Prostate gland (tissue), 2 donors: ENCODE results near the gene OSBPL1A. TPM values are rescaled to one million over a fixed set of nuclear protein-coding genes. Genes with fewer than 3 reads are reported as not detected.

Source experiments
- DNase-seq: peaks from one replicate; pipeline ENCODE4 v3.0.0-alpha.2; 2019; ENCODE audit warnings: low spot score
- H3K27ac ChIP-seq, 2 donors: fragments of 200-600 bp; sonication (generic); 2 replicates each; pipeline ENCODE4 v1.5.1; 2017 to 2019
- H3K27me3 ChIP-seq: fragments of 200-600 bp; sonication (generic); replicated peaks from 2 replicates; pipeline ENCODE4 v1.5.1; 2019; ENCODE audit not compliant: insufficient read depth
- H3K36me3 ChIP-seq, 2 donors: fragments of 200-600 bp; sonication (generic); 1 replicate in 1 of 2; 2 replicates in 1 of 2; pipeline versions ENCODE4 v1.5.1 to v1.8.1; 2017 to 2019
- H3K4me1 ChIP-seq: fragments of 200-600 bp; sonication (generic); replicated peaks from 2 replicates; pipeline ENCODE4 v1.5.1; 2019
- H3K4me3 ChIP-seq, 2 donors: fragments of 200-600 bp; sonication (generic); 2 replicates each; pipeline ENCODE4 v1.5.1; 2017 to 2019
- H3K9me3 ChIP-seq: fragments of 200-600 bp; sonication (generic); 2 replicates; pipeline ENCODE4 v1.5.1; 2017
- CTCF ChIP-seq, 4 experiments: fragments of 200-600 bp in 2 of 4; fragments of 450-650 bp in 2 of 4; sonication (generic) in 2 of 4; IDR thresholded peaks; 1 replicate in 3 of 4; 2 replicates in 1 of 4; pipeline ENCODE4 v1.5.1; 2016 to 2019; ENCODE audit warnings: antibody characterized with exemption in 4 of 4, mild to moderate bottlenecking in 2 of 4, moderate library complexity in 2 of 4
- POLR2A ChIP-seq: fragments of 450-650 bp; IDR thresholded peaks from one replicate; pipeline ENCODE4 v1.6.1; 2016; ENCODE audit warnings: antibody characterized with exemption, mild to moderate bottlenecking
- POLR2AphosphoS5 ChIP-seq: sonication (generic); formaldehyde crosslinking; IDR thresholded peaks from one replicate; pipeline ENCODE4 v1.6.1; 2017; ENCODE audit warnings: antibody characterized with exemption
- WGBS: methylation state at CpG from one replicate; pipeline ENCODE4 v1.1.5; 2018; 5-methylcytosine and 5-hydroxymethylcytosine counted together
- intact Hi-C: fragments of 100-400 bp; cut with DNase I; formaldehyde crosslinking; loops from one replicate; pipeline ENCODE4 v1.14.2; 2022
- total RNA-seq, 2 donors: library from RNA; depleted of rRNA; stranded (reverse); fragments of >200 nt; gene quantifications; one replicate each; pipeline ENCODE4 v1.1.0, GENCODE V29; 2016

OSBPL1A gene
- total RNA-seq, 2 donors from 2014 or later: 33.7 to 39.1 TPM

- Histone ChIP-seq H3K27me3 (no peaks in the 10 kb centered on the region), H3K27ac (no peak overlapping the region), H3K36me3 (no peaks in the 10 kb centered on the region), H3K4me1 (no peaks in the 10 kb centered on the region), H3K9me3 (no peaks in the 10 kb centered on the region), H3K4me3 (no peak overlapping the region)
- TF ChIP-seq POLR2AphosphoS5 (no peak), CTCF (IDR thresholded peaks at IDR 0.05) (no peak)
- 49% methylated on average over 2 of the region's 2 CpGs for WGBS
- intact Hi-C loops: loop anchor here (5.0 kb wide), 1 partner anchor 82 kb away; no protein-coding TSS in a partner anchor
- DNase-seq: no peak
Observed at GRCh38 chr18:24190590-24190989, 207.0 kb downstream of the OSBPL1A start.

DNA sequence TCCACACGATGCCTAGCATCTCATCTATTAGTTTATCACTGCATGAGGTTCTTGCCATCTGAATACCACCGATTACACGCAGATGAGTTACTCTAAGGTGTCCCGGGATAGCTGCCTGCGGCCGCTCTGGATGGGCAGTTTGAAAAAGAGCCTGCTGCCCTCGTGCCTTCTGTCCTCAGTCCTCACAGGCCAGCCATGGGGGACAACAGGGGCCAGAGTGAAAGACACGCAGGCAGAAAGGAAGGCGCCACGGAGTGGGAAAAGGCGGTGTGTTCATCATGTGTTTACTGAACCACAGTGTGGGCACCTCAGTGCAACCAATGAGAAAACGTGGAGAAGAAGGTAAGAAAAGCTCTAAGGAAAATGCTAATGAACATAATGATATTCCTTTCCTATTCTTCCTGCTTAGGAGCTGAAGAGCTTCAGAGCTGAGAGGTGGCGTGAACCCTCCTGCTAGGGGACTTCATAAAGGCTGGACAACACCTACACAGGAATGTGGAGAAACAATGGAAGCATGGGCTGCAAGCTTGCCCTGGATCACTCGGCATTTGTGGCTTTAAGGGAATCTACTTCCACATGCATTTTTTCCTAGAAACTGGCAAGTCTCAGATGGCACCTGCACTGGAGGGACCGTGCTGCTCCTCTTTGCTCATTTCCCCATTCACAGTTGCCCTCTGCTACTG is 207.8 kb downstream of the OSBPL1A start:
- Histone ChIP-seq H3K4me3 (no peak overlapping the region), H3K27me3 (no peaks in the 10 kb centered on the region), H3K9me3 (no peaks in the 10 kb centered on the region), H3K4me1 (no peaks in the 10 kb centered on the region), H3K27ac (no peak overlapping the region), H3K36me3 (no peaks in the 10 kb centered on the region)
- intact Hi-C loops: loop anchor here (5.0 kb wide), 1 partner anchor 82 kb away; no protein-coding TSS in a partner anchor
- no peak for DNase-seq
- WGBS: 91% methylated on average over 15 of the region's 15 CpGs
- TF ChIP-seq POLR2AphosphoS5 (no peak), POLR2A (no peak), CTCF (IDR thresholded peaks at IDR 0.05) (no peak)

GRCh38 chr18:24189007-24189528 is 208.6 kb downstream of the OSBPL1A start:
- H3K9me3 ChIP-seq: no peaks in the 10 kb centered on the region
- H3K4me3 ChIP-seq: no peak overlapping the region
- 69% methylated on average over 6 of the region's 6 CpGs for WGBS
- no peak for DNase-seq
- no peaks in the 10 kb centered on the region for H3K27me3 ChIP-seq
- TF ChIP-seq POLR2AphosphoS5 (no peak), POLR2A (no peak), CTCF (IDR thresholded peaks at IDR 0.05) (no peak)
- H3K36me3 ChIP-seq: no peaks in the 10 kb centered on the region
- H3K4me1 ChIP-seq: no peaks in the 10 kb centered on the region
- no peak overlapping the region for H3K27ac ChIP-seq
- intact Hi-C loops: no loop called here

- H3K27me3 ChIP-seq: no peaks in the 10 kb centered on the region
- WGBS: 83% methylated on average over 5 of the region's 5 CpGs
- no peaks in the 10 kb centered on the region for H3K4me1 ChIP-seq
- H3K27ac ChIP-seq: no peak overlapping the region
- DNase-seq: no peak
- no peaks in the 10 kb centered on the region for H3K9me3 ChIP-seq
- no peak overlapping the region for H3K4me3 ChIP-seq
- intact Hi-C loops: no loop called here
- no peaks in the 10 kb centered on the region for H3K36me3 ChIP-seq
- TF ChIP-seq CTCF (IDR thresholded peaks at IDR 0.05) (no peak), POLR2AphosphoS5 (no peak), POLR2A (no peak)
Observed at GRCh38 chr18:24188120-24188519, 209.5 kb downstream of the OSBPL1A start.

DNA sequence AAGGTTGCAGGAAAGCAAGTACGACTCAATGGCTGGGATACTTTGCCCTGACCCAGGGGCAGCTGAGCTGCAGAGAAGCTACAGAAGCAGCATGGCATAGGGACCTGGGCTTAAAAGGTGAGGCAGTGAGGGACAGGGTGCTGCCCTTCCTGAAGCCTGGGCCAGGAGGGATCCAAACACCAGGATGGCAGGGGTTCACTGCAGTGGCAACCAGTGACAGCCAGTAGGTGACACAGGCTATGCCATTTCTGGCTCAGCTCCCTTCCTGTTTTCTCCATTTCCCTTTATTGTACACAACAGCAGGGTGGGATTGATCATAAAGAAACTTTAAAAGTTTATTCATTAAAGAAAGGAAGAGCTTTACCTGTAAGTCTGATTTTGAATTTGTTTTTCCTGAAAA is 209.9 kb downstream of the OSBPL1A start:
- H3K36me3 ChIP-seq: no peaks in the 10 kb centered on the region
- no peaks in the 10 kb centered on the region for H3K27me3 ChIP-seq
- no peak overlapping the region for H3K27ac ChIP-seq
- no peak overlapping the region for H3K4me3 ChIP-seq
- intact Hi-C loops: no loop called here
- TF ChIP-seq POLR2A: no peak
- no peak for TF ChIP-seq CTCF (IDR thresholded peaks at IDR 0.05)
- no peak for TF ChIP-seq POLR2AphosphoS5
- H3K4me1 ChIP-seq: no peaks in the 10 kb centered on the region
- 100% methylated on average over 1 of the region's 1 CpG for WGBS
- no peaks in the 10 kb centered on the region for H3K9me3 ChIP-seq
- DNase-seq: no peak
